GM23338 (cell line): Measurements from ENCODE around the gene SH2D3C. TPM values are rescaled to one million over a fixed set of nuclear protein-coding genes. Genes with fewer than 3 reads are reported as not detected.

ENCODE experiments used
- ATAC-seq: fragments of 200-7000 bp; cut with Tn5 transposase; 3 replicates; pipeline ENCODE4 v1.9.1; 2020
- DNase-seq: peaks from one replicate; pipeline ENCODE4 v3.0.0-alpha.2; 2015; ENCODE audit warnings: low spot score
- H2AFZ ChIP-seq: fragments of 200-600 bp; sonication (generic); 2 replicates; pipeline ENCODE4 v1.8.0; 2016; ENCODE audit warnings: antibody characterized with exemption, mild to moderate bottlenecking, moderate library complexity
- H3F3A ChIP-seq: fragments of 200-600 bp; sonication (generic); replicated peaks from 2 replicates; pipeline ENCODE4 v1.8.0; 2017; ENCODE audit warnings: antibody characterized with exemption, mixed run types, low read depth
- H3K27ac ChIP-seq: fragments of 200-600 bp; sonication (generic); 2 replicates; pipeline ENCODE4 v1.6.1; 2016; ENCODE audit warnings: low read depth
- H3K27me3 ChIP-seq: fragments of 200-600 bp; sonication (generic); 2 replicates; pipeline ENCODE4 v1.8.0; 2016; ENCODE audit warnings: mild to moderate bottlenecking, mixed run types, moderate library complexity; ENCODE audit not compliant: insufficient read depth
- H3K36me3 ChIP-seq: fragments of 200-600 bp; sonication (generic); 2 replicates; pipeline ENCODE4 v1.8.0; 2016; ENCODE audit warnings: mild to moderate bottlenecking; ENCODE audit not compliant: insufficient read depth
- H3K4me1 ChIP-seq: fragments of 200-600 bp; sonication (generic); 2 replicates; pipeline ENCODE4 v1.8.0; 2016; ENCODE audit warnings: mild to moderate bottlenecking, moderate library complexity; ENCODE audit not compliant: insufficient read depth
- H3K4me2 ChIP-seq: fragments of 200-600 bp; sonication (generic); 2 replicates; pipeline ENCODE4 v1.7.1; 2017; ENCODE audit warnings: mixed run types
- H3K4me3 ChIP-seq: fragments of 200-600 bp; sonication (generic); 2 replicates; pipeline ENCODE4 v1.6.1; 2016; ENCODE audit warnings: mixed run types
- H3K79me2 ChIP-seq: fragments of 200-600 bp; sonication (generic); replicated peaks from 2 replicates; pipeline ENCODE4 v1.8.0; 2017; ENCODE audit warnings: mild to moderate bottlenecking; ENCODE audit not compliant: insufficient read depth
- H3K9me2 ChIP-seq: fragments of 200-600 bp; sonication (generic); 2 replicates; pipeline ENCODE4 v1.8.0; 2017; ENCODE audit not compliant: insufficient read depth
- H4K20me1 ChIP-seq: fragments of 200-600 bp; sonication (generic); replicated peaks from 2 replicates; pipeline ENCODE4 v1.8.0; 2017; ENCODE audit warnings: mild to moderate bottlenecking; ENCODE audit not compliant: insufficient read depth
- H3K27ac Mint-ChIP-seq: 2 replicates; pipeline ENCODE4 v1.8.0; 2020; ENCODE audit warnings: inconsistent platforms, mild to moderate bottlenecking, moderate library complexity, mixed read lengths
- H3K27me3 Mint-ChIP-seq: 3 replicates; pipeline ENCODE4 v1.8.0; 2022; ENCODE audit warnings: low read depth, mild to moderate bottlenecking, moderate library complexity, mixed read lengths, inconsistent platforms; ENCODE audit not compliant: insufficient read depth, poor library complexity
- H3K36me3 Mint-ChIP-seq: 3 replicates; pipeline ENCODE4 v1.8.0; 2021; ENCODE audit warnings: low read depth, mild to moderate bottlenecking, inconsistent platforms, moderate library complexity, mixed read lengths
- H3K4me1 Mint-ChIP-seq: 3 replicates; pipeline ENCODE4 v1.8.0; 2020; ENCODE audit warnings: mild to moderate bottlenecking, inconsistent platforms, mixed read lengths
- H3K4me3 Mint-ChIP-seq: 3 replicates; pipeline ENCODE4 v1.8.0; 2021; ENCODE audit warnings: moderate library complexity, mild to moderate bottlenecking, inconsistent platforms, mixed read lengths
- H3K9me3 Mint-ChIP-seq: 3 replicates; pipeline ENCODE4 v1.8.0; 2020; ENCODE audit warnings: moderate library complexity, mild to moderate bottlenecking, inconsistent platforms, mixed read lengths
- CREB1 ChIP-seq: fragments of 250-450 bp; sonication (Bioruptor Pico); IDR thresholded peaks from 2 replicates; pipeline ENCODE4 v1.5.0; 2020; ENCODE audit warnings: low read depth, mild to moderate bottlenecking, moderate library complexity
- CTCF ChIP-seq, 2 experiments: fragments of 200-600 bp in 1 of 2; sonication (generic) in 1 of 2; conservative IDR thresholded peaks; 2 replicates each; pipeline versions ENCODE4 v1.5.1 to v1.6.1; 2016 to 2017; ENCODE audit warnings: antibody characterized with exemption in 2 of 2, low read depth in 2 of 2, mild to moderate bottlenecking in 2 of 2, moderate library complexity in 1 of 2
- ETS1 ChIP-seq: IDR thresholded peaks from 2 replicates; pipeline ENCODE4 v1.6.1; 2016; ENCODE audit warnings: antibody characterized with exemption
- EZH2 ChIP-seq: fragments of 200-600 bp; sonication (generic); IDR thresholded peaks from one replicate; pipeline ENCODE4 v1.8.0; 2017; ENCODE audit warnings: antibody characterized with exemption, mild to moderate bottlenecking, low read depth; ENCODE audit not compliant: unreplicated experiment
- EZH2phosphoT487 ChIP-seq: fragments of 200-600 bp; sonication (generic); IDR thresholded peaks from one replicate; pipeline ENCODE4 v1.8.1; 2018; ENCODE audit warnings: antibody characterized with exemption; ENCODE audit not compliant: unreplicated experiment
- NANOG ChIP-seq: IDR thresholded peaks from 2 replicates; pipeline ENCODE4 v1.6.1; 2016; ENCODE audit warnings: antibody characterized with exemption, borderline replicate concordance
- REST ChIP-seq: IDR thresholded peaks from one replicate; pipeline ENCODE4 v1.6.1; 2018; ENCODE audit warnings: antibody characterized with exemption; ENCODE audit not compliant: unreplicated experiment
- STAT1 ChIP-seq: IDR thresholded peaks from one replicate; pipeline ENCODE4 v1.6.1; 2016; ENCODE audit warnings: antibody characterized with exemption; ENCODE audit not compliant: unreplicated experiment
- ZNF114 ChIP-seq: fragments of 250-450 bp; sonication (Bioruptor Pico); IDR thresholded peaks from 2 replicates; pipeline ENCODE4 v1.5.0; 2020; ENCODE audit warnings: mild to moderate bottlenecking, moderate library complexity
- ZNF331 ChIP-seq: fragments of 250-450 bp; sonication (Bioruptor Pico); IDR thresholded peaks from 2 replicates; pipeline ENCODE4 v1.5.0; 2020; ENCODE audit warnings: low read depth, mild to moderate bottlenecking, moderate library complexity
- polyA plus RNA-seq: library from polyadenylated mRNA; unstranded; fragments of >200 nt; fragmentation: Nextera tagmentation; extraction: Ambion mirVana; gene quantifications from 2 replicates; pipeline ENCODE4 v1.2.1, GENCODE V29; 2016
- total RNA-seq: library from RNA; depleted of rRNA; stranded (reverse); fragments of >200 nt; shearing (Covaris generic); gene quantifications from 2 replicates; pipeline ENCODE4 v1.2.3, GENCODE V29; 2014

SH2D3C gene
- total and polyA plus RNA-seq, 2 experiments from 2014 or later = 4.2 to 4.5 TPM

DNA sequence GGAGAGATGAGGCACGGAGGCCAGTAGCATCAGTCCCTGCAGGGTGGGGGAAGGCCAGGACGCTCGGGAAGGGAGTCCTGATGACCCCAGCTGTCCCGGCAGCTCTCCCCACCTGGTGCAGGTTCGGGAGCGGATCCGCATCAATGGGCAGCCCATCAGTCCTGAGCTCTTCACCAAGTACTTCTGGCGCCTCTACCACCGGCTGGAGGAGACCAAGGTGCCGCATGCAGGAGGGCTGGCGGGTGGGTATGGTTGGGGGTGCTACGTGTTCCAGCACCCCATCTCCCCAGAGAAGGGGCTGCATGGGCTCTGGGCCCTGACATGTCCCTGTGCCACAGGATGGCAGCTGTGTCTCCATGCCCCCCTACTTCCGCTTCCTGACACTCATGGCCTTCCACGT lies 28.4 kb upstream of the SH2D3C start:
- Mint-ChIP-seq H3K27ac (no peak overlapping the region), H3K36me3 (peaks cover 38% of the 10 kb centered on the region), H3K4me1 (peaks cover 7% of the 10 kb centered on the region), H3K9me3 (no peaks in the 10 kb centered on the region), H3K27me3 (peaks cover 11% of the 10 kb centered on the region), H3K4me3 (no peak overlapping the region)
- Histone ChIP-seq H3K4me2 (no peak overlapping the region), H4K20me1 (peaks cover 15% of the 10 kb centered on the region), H2AFZ (no peak overlapping the region), H3K4me1 (peaks cover 11% of the 10 kb centered on the region), H3K4me3 (no peak overlapping the region), H3F3A (peaks cover 30% of the 10 kb centered on the region), H3K27me3 (no peaks in the 10 kb centered on the region), H3K27ac (no peak overlapping the region), H3K79me2 (peaks cover 22% of the 10 kb centered on the region), H3K9me2 (no peaks in the 10 kb centered on the region), H3K36me3 (peaks cover 4% of the 10 kb centered on the region)
- TF ChIP-seq EZH2phosphoT487 (no peak), ETS1 (no peak), CREB1 (CRISPR knock-in tag) (no peak), NANOG (no peak), EZH2 (no peak), REST (no peak), STAT1 (no peak), CTCF (conservative IDR thresholded peaks at IDR 0.05; ENCODE audit: low read depth in 2 of 2) (no peak), ZNF331 (CRISPR knock-in tag) (no peak), ZNF114 (CRISPR knock-in tag) (no peak)
- no peak for ATAC-seq
- no peak for DNase-seq
